Peyer's patch (tissue), 4 donors: ENCODE data around the gene ELK4. TPM values are rescaled to one million over a fixed set of nuclear protein-coding genes. Genes with fewer than 3 reads are reported as not detected.

Source experiments
- DNase-seq, 3 donors: peaks; one replicate each; pipeline ENCODE4 v3.0.0-alpha.2; 2017 to 2019
- H3K27ac ChIP-seq, 4 donors: fragments of 200-600 bp; sonication (generic); one replicate each; pipeline ENCODE4 v1.5.1; 2016 to 2019
- H3K27me3 ChIP-seq, 2 donors: fragments of 200-600 bp; sonication (generic); one replicate each; pipeline ENCODE4 v1.5.1; 2019
- H3K36me3 ChIP-seq, 3 donors: fragments of 200-600 bp; sonication (generic); one replicate each; pipeline ENCODE4 v1.5.1; 2016 to 2019
- H3K4me1 ChIP-seq, 4 donors: fragments of 200-600 bp; sonication (generic); one replicate each; pipeline ENCODE4 v1.5.1; 2016 to 2019
- H3K4me3 ChIP-seq, 4 donors: fragments of 200-600 bp; sonication (generic); 1 replicate in 3 of 4; 2 replicates in 1 of 4; pipeline ENCODE4 v1.5.1; 2016 to 2019; ENCODE audit warnings: mild to moderate bottlenecking in 1 of 4
- H3K9me3 ChIP-seq, 4 donors: fragments of 200-600 bp; sonication (generic); one replicate each; pipeline ENCODE4 v1.5.1; 2016 to 2019; ENCODE audit warnings: mild to moderate bottlenecking in 1 of 4
- CTCF ChIP-seq, 6 experiments: fragments of 450-650 bp in 4 of 6; fragments of 200-600 bp in 2 of 6; sonication (generic) in 1 of 6; IDR thresholded peaks; one replicate each; pipeline ENCODE4 v1.5.1; 2017 to 2019; ENCODE audit warnings: antibody characterized with exemption in 6 of 6, mild to moderate bottlenecking in 3 of 6, moderate library complexity in 1 of 6
- POLR2A ChIP-seq, 2 donors: fragments of 450-650 bp; IDR thresholded peaks; one replicate each; pipeline ENCODE4 v1.5.1; 2017; ENCODE audit warnings: antibody characterized with exemption in 2 of 2, mild to moderate bottlenecking in 2 of 2, moderate library complexity in 2 of 2
- total RNA-seq, 4 donors: library from RNA; depleted of rRNA; stranded (reverse); fragments of >200 nt; gene quantifications; one replicate each; pipeline ENCODE4 v1.1.0, GENCODE V29; 2016

ELK4 gene
- total RNA-seq, 4 donors from 2014 or later = 16.6 to 66.8 (median 23.7) TPM

- no peaks in the 10 kb centered on the region for H3K9me3 ChIP-seq
- peaks cover 0 to 48% (median 0%) of the 10 kb centered on the region in 3 donors for H3K36me3 ChIP-seq
- no peak for DNase-seq
- TF ChIP-seq POLR2A (IDR thresholded peaks at IDR 0.05) = no peak
- TF ChIP-seq CTCF (IDR thresholded peaks at IDR 0.05) = no peak
- H3K27ac ChIP-seq = no peak overlapping the region
- no peaks in the 10 kb centered on the region for H3K4me1 ChIP-seq
- H3K4me3 ChIP-seq = no peak overlapping the region
- H3K27me3 ChIP-seq = no peaks in the 10 kb centered on the region
Measured at GRCh38 chr1:205623646-205624045, 8.2 kb downstream of the ELK4 start.

GRCh38 chr1:205620269-205620668 is 11.5 kb downstream of the ELK4 start:
- TF ChIP-seq POLR2A (IDR thresholded peaks at IDR 0.05) (no peak), CTCF (IDR thresholded peaks at IDR 0.05) (no peak)
- H3K9me3 ChIP-seq = no peaks in the 10 kb centered on the region
- no peak for DNase-seq
- peaks cover 0 to 82% (median 0%) of the 10 kb centered on the region in 3 donors for H3K36me3 ChIP-seq
- no peak overlapping the region for H3K27ac ChIP-seq
- no peak overlapping the region for H3K4me3 ChIP-seq
- no peaks in the 10 kb centered on the region for H3K4me1 ChIP-seq
- no peaks in the 10 kb centered on the region for H3K27me3 ChIP-seq

GRCh38 chr1:205619376-205619775 is 12.4 kb downstream of the ELK4 start:
- Histone ChIP-seq H3K4me1 (no peaks in the 10 kb centered on the region), H3K27ac (no peak overlapping the region), H3K36me3 (peaks cover 0 to 82% (median 0%) of the 10 kb centered on the region in 3 donors), H3K27me3 (no peaks in the 10 kb centered on the region), H3K4me3 (no peak overlapping the region), H3K9me3 (no peaks in the 10 kb centered on the region)
- TF ChIP-seq POLR2A (IDR thresholded peaks at IDR 0.05) (no peak), CTCF (IDR thresholded peaks at IDR 0.05) (no peak)
- DNase-seq = no peak

- Histone ChIP-seq H3K4me3 (no peak overlapping the region), H3K36me3 (peaks cover 0 to 87% (median 0%) of the 10 kb centered on the region in 3 donors), H3K9me3 (no peaks in the 10 kb centered on the region), H3K27ac (no peak overlapping the region), H3K4me1 (no peaks in the 10 kb centered on the region), H3K27me3 (no peaks in the 10 kb centered on the region)
- DNase-seq = no peak
- TF ChIP-seq CTCF (IDR thresholded peaks at IDR 0.05) (no peak), POLR2A (IDR thresholded peaks at IDR 0.05) (no peak)
Measured at GRCh38 chr1:205616563-205617293, 15.1 kb downstream of the ELK4 start.

GRCh38 chr1:205615789-205616188 is 16.0 kb downstream of the ELK4 start:
- Histone ChIP-seq H3K27ac (no peak overlapping the region), H3K4me3 (no peak overlapping the region), H3K27me3 (no peaks in the 10 kb centered on the region), H3K9me3 (no peaks in the 10 kb centered on the region), H3K36me3 (peaks cover 0 to 82% (median 0%) of the 10 kb centered on the region in 3 donors), H3K4me1 (no peaks in the 10 kb centered on the region)
- TF ChIP-seq POLR2A (IDR thresholded peaks at IDR 0.05) = no peak
- TF ChIP-seq CTCF (IDR thresholded peaks at IDR 0.05) = no peak
- DNase-seq = no peak
